Common myeloid progenitor, CD34-positive (primary cell): Measurements from ENCODE around the gene POLD4.

Experiments
- CTCF ChIA-PET: fragments of 350-600 bp; sonication (Branson Sonifier 250); formaldehyde crosslinking; loops from one replicate; lab custom pipeline; 2021; ENCODE audit warnings: antibody characterized with exemption; lab: Charles Lee
- POLR2A ChIA-PET: fragments of 350-600 bp; sonication (Branson Sonifier 250); formaldehyde crosslinking; loops from one replicate; lab custom pipeline; 2021; ENCODE audit warnings: antibody characterized with exemption; lab: Charles Lee
- DNase-seq, 3 donors: peaks; one replicate each; pipeline versions ENCODE4 v3.0.0 to v3.0.0-alpha.2; 2013
- H3K27ac ChIP-seq, 2 experiments: 1 replicate in 1 of 2; 2 replicates in 1 of 2; pipeline ENCODE4 v1.7.0; 2013; ENCODE audit warnings: inconsistent platforms in 2 of 2, low read length in 2 of 2, mild to moderate bottlenecking in 2 of 2, low read depth in 1 of 2, moderate library complexity in 1 of 2; ENCODE audit not compliant: severe bottlenecking in 2 of 2, insufficient read depth in 1 of 2, poor library complexity in 1 of 2
- H3K27me3 ChIP-seq, 5 experiments: replicated peaks in 2 of 5; 1 replicate in 3 of 5; 2 replicates in 2 of 5; pipeline versions ENCODE4 v1.6.1 to v1.7.0; 2013; ENCODE audit warnings: low read length in 4 of 5, mild to moderate bottlenecking in 2 of 5, moderate library complexity in 2 of 5, inconsistent platforms in 1 of 5; ENCODE audit not compliant: insufficient read depth in 5 of 5, control insufficient read depth in 4 of 5
- H3K36me3 ChIP-seq, 4 experiments: 1 replicate in 2 of 4; 2 replicates in 2 of 4; pipeline versions ENCODE4 v1.6.1 to v1.7.0; 2013; ENCODE audit warnings: low read length in 3 of 4, control low read depth in 1 of 4, mild to moderate bottlenecking in 1 of 4; ENCODE audit not compliant: control insufficient read depth in 4 of 4, insufficient read depth in 4 of 4
- H3K4me1 ChIP-seq, 4 experiments: 1 replicate in 3 of 4; 2 replicates in 1 of 4; pipeline versions ENCODE4 v1.6.1 to v1.7.1; 2013; ENCODE audit warnings: low read length in 3 of 4, mild to moderate bottlenecking in 3 of 4, control low read depth in 1 of 4, inconsistent platforms in 1 of 4, moderate library complexity in 1 of 4; ENCODE audit not compliant: control insufficient read depth in 4 of 4, insufficient read depth in 4 of 4; ENCODE audit errors: control extremely low read depth in 1 of 4
- H3K4me3 ChIP-seq, 7 experiments: 1 replicate in 4 of 7; 2 replicates in 3 of 7; pipeline versions ENCODE4 v1.5.1 to v1.7.0; 2013; ENCODE audit warnings: mild to moderate bottlenecking in 7 of 7, low read length in 6 of 7, moderate library complexity in 6 of 7, inconsistent platforms in 2 of 7, low read depth in 2 of 7, control low read depth in 1 of 7; ENCODE audit not compliant: insufficient read depth in 4 of 7, control insufficient read depth in 1 of 7; ENCODE audit errors: extremely low read depth in 1 of 7
- H3K9me3 ChIP-seq, 5 experiments: 1 replicate in 4 of 5; 2 replicates in 1 of 5; pipeline versions ENCODE4 v1.6.1 to v1.7.1; 2013; ENCODE audit warnings: low read length in 4 of 5, mild to moderate bottlenecking in 2 of 5, inconsistent platforms in 1 of 5, low read depth in 1 of 5, moderate library complexity in 1 of 5; ENCODE audit not compliant: control insufficient read depth in 4 of 5, insufficient read depth in 2 of 5; ENCODE audit errors: control extremely low read depth in 1 of 5
- WGBS: methylation state at CpG from one replicate; pipeline ENCODE4 v1.1.5; 2013; ENCODE audit not compliant: insufficient coverage; 5-methylcytosine and 5-hydroxymethylcytosine counted together

The POLD4 gene

GRCh38 chr11:67396259-67396581 is 42.9 kb upstream of the POLD4 start:
- peaks cover 5 to 66% (median 41%) of the 10 kb centered on the region in 4 experiments for H3K36me3 ChIP-seq
- POLR2A ChIA-PET, result interaction anchor here (0.9 kb wide), 1 partner anchor 24 kb away, joined by 4 read pairs; no protein-coding TSS in a partner anchor
- peak overlapping the region in 1 of 7 experiments; percentile 53 for H3K4me3 ChIP-seq
- WGBS, result 98% methylated on average over 6 of the region's 7 CpGs
- H3K27ac ChIP-seq, result no peak overlapping the region
- H3K9me3 ChIP-seq, result no peaks in the 10 kb centered on the region
- CTCF ChIA-PET, result interaction anchor here (0.8 to 1.7 kb wide), 8 partner anchors 10 to 69 kb away, joined by 3 to 6 read pairs (median 3); partner anchors contain the start of gene CLCF1
- peaks cover 0 to 70% (median 49%) of the 10 kb centered on the region in 4 experiments for H3K4me1 ChIP-seq
- DNase-seq, result no peak
- no peaks in the 10 kb centered on the region for H3K27me3 ChIP-seq

- Histone ChIP-seq H3K4me3 (no peak overlapping the region), H3K4me1 (peaks cover 1 to 70% (median 49%) of the 10 kb centered on the region in 4 experiments), H3K27ac (no peak overlapping the region), H3K27me3 (no peaks in the 10 kb centered on the region), H3K9me3 (no peaks in the 10 kb centered on the region), H3K36me3 (peaks cover 5 to 66% (median 41%) of the 10 kb centered on the region in 4 experiments)
- no peak for DNase-seq
- WGBS, result 98% methylated on average over 16 of the region's 19 CpGs
- CTCF ChIA-PET, result interaction anchor here (0.8 to 1.7 kb wide), 7 partner anchors 9 to 69 kb away, joined by 3 to 6 read pairs (median 3); no protein-coding TSS in a partner anchor
- POLR2A ChIA-PET, result no interaction called here
These were observed 42.4 kb upstream of the POLD4 start for GRCh38 chr11:67395555-67396258.

- no peak for DNase-seq
- CTCF ChIA-PET, result interaction anchor here (1.3 to 25.8 kb wide), 2 partner anchors 11 to 36 kb away, joined by 5 to 892 read pairs; partner anchors contain the start of gene POLD4
- Histone ChIP-seq H3K4me3 (no peak overlapping the region), H3K36me3 (peaks cover 3 to 52% (median 29%) of the 10 kb centered on the region in 4 experiments), H3K27me3 (no peaks in the 10 kb centered on the region), H3K27ac (no peak overlapping the region), H3K9me3 (no peaks in the 10 kb centered on the region), H3K4me1 (peaks cover 3 to 64% (median 39%) of the 10 kb centered on the region in 4 experiments)
- WGBS, result 98% methylated on average over 5 of the region's 5 CpGs
- POLR2A ChIA-PET, result interaction anchor here (0.6 kb wide), 1 partner anchor 11 kb away, joined by 5 read pairs; no protein-coding TSS in a partner anchor
These were observed 40.6 kb upstream of the POLD4 start for GRCh38 chr11:67393990-67394389.

GRCh38 chr11:67393437-67393836 is 40.1 kb upstream of the POLD4 start:
- 96% methylated on average over 18 of the region's 18 CpGs for WGBS

GRCh38 chr11:67392183-67392715 is 38.9 kb upstream of the POLD4 start:
- Histone ChIP-seq H3K4me1 (peaks cover 3 to 48% (median 29%) of the 10 kb centered on the region in 4 experiments), H3K9me3 (no peaks in the 10 kb centered on the region), H3K36me3 (peaks cover 2 to 35% (median 13%) of the 10 kb centered on the region in 4 experiments), H3K27me3 (no peaks in the 10 kb centered on the region), H3K27ac (peak overlapping the region in 1 of 2 experiments; percentile 66), H3K4me3 (peak overlapping the region; percentile 43 to 90 (median 74))
- 20% methylated on average over 25 of the region's 31 CpGs for WGBS
- DNase-seq, result no peak
- ChIA-PET POLR2A (interaction anchor here (0.9 to 2.3 kb wide), 3 partner anchors 9 to 73 kb away, joined by 3 to 8 read pairs (median 8); partner anchors contain the start of genes PPP1CA and TBC1D10C), CTCF (interaction anchor here (0.6 to 25.8 kb wide), 7 partner anchors 10 to 98 kb away, joined by 3 to 892 read pairs (median 3); partner anchors contain the start of genes POLD4, PPP1CA and TBC1D10C)

More at GRCh38 chr11:67393437-67393836, 40.1 kb upstream of the POLD4 start:
- Histone ChIP-seq H3K4me3 (no peak overlapping the region), H3K36me3 (peaks cover 2 to 47% (median 23%) of the 10 kb centered on the region in 4 experiments), H3K27ac (no peak overlapping the region), H3K27me3 (no peaks in the 10 kb centered on the region), H3K4me1 (peaks cover 3 to 59% (median 38%) of the 10 kb centered on the region in 4 experiments), H3K9me3 (no peaks in the 10 kb centered on the region)
- ChIA-PET CTCF (interaction anchor here (25.8 kb wide), 1 partner anchor 35 kb away, joined by 892 read pairs; the partner anchor contains the start of gene POLD4), POLR2A (interaction anchor here (1.0 kb wide), 1 partner anchor 8 kb away, joined by 4 read pairs; the partner anchor contains the start of gene PPP1CA)
- no peak for DNase-seq

GRCh38 chr11:67391304-67392182 is 38.2 kb upstream of the POLD4 start, which contains the start of gene RAD9A:
TSS of gene RAD9A (plus strand) at chr11:67391986. CDS start at chr11:67392045, 59 bp downstream.
- Histone ChIP-seq H3K27me3 (no peaks in the 10 kb centered on the region), H3K36me3 (peaks cover 2 to 31% (median 13%) of the 10 kb centered on the region in 4 experiments), H3K4me1 (peaks cover 3 to 47% (median 23%) of the 10 kb centered on the region in 4 experiments), H3K9me3 (no peaks in the 10 kb centered on the region), H3K4me3 (peak within 1 kb of the TSS; percentile 46 to 90 (median 74)), H3K27ac (peak within 1 kb of the TSS; percentile 50 to 79)
- POLR2A ChIA-PET, result interaction anchor here (0.9 to 2.3 kb wide), 4 partner anchors 10 to 73 kb away, joined by 3 to 8 read pairs (median 6); partner anchors contain the start of genes POLD4, PPP1CA and TBC1D10C
- peak; percentile 93 to 96 (median 95) for DNase-seq
- CTCF ChIA-PET, result interaction anchor here (0.6 to 25.8 kb wide), 8 partner anchors 9 to 99 kb away, joined by 3 to 892 read pairs (median 4); partner anchors contain the start of genes POLD4, PPP1CA and TBC1D10C
- 0% methylated on average over 52 of the region's 75 CpGs for WGBS
